Activated gamma-delta T cell (primary cell): ENCODE data around the gene ANKDD1B.

Source experiments
- DNase-seq: peaks from one replicate; lab custom pipeline; 2025; lab: John Stamatoyannopoulos, UW

Gene ANKDD1B

DNA sequence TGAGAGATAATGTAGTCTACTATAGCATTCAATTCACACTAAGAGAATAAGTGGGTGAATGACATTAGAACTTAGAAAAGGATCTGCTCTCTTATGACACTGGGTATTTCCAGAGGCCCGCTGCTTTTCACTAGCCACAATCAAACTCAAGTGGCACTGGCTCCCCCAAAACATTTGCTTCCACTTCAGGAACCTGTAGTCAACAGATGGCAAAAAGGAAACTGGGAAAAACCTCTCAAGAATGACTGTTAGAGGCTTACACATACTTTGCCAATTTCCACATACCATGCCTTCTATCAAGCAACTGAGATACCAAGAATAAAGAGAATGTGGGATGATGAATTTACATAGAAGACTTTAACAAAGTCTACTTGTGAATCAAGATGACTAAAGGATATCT is 94.8 kb downstream of the ANKDD1B start:
- no peak for DNase-seq

- no peak for DNase-seq
These were observed 95.5 kb downstream of the ANKDD1B start for GRCh38 chr5:75706775-75707174.

DNA sequence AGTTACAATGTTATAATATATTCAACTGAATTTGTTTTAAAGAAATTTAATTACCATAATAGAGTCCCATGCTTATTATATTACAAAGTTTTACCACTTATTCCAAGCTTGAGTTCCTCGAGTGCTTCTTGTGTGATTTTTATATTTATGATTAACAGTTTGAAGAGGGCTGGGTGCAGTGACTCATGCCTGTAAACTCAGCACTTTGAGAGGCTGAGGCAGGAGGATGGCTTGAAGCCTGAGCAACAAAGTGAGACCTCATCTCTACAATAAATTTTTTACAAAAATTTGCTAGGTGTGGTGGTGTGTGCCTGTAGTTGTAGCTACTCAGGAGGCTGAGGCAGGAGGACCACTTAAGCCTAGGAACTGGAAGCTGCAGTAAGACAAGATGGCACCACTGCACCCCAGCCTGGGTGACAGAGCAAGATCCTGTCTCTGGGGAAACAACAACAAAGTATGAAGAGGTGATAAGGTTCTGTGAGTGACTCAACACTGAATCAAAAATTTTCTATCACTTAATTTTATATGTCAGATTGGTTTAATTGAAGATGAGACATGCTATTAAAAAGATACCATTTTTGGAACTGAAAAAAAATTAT is 96.8 kb downstream of the ANKDD1B start:
- no peak for DNase-seq

DNA sequence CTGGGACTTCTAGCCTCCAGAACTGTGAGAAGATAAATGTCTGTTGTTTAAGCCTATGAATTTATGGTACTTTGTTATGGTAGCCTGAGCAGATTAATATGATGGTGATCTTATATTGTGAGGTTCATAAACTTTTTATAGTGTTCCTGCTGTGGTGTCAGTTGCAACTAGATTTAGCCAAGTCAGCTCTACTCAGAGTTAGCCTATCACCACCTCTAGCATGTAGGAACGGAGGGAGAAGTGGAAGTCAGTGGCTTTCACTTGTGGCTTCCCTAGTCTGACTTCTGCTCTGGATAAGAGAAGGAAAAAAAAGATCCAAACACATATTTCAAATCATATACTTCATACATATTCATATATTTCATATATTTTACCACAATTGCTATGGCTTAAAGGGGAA is 99.4 kb downstream of the ANKDD1B start:
- no peak for DNase-seq

DNA sequence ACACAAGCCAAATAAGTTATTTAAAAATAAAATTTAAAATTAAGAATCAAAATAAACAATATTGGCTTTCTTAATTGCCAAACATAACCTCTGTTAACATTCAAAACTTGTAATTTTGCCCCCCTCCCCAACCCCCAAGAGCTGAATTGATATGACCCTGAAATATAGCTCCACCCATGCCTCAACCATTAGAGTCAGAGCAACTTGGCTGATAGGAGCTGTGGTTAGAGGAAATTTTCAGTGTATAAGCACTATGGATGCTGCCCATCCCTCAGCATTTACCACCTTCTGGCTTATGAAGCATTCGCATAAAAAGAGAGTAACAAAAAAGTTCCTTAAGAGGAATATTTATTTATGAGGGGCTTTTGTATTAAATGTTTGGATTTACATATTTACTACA is 99.9 kb downstream of the ANKDD1B start:
- DNase-seq, result no peak

- no peak for DNase-seq
These were observed 100.8 kb downstream of the ANKDD1B start for GRCh38 chr5:75712091-75712490.

DNA sequence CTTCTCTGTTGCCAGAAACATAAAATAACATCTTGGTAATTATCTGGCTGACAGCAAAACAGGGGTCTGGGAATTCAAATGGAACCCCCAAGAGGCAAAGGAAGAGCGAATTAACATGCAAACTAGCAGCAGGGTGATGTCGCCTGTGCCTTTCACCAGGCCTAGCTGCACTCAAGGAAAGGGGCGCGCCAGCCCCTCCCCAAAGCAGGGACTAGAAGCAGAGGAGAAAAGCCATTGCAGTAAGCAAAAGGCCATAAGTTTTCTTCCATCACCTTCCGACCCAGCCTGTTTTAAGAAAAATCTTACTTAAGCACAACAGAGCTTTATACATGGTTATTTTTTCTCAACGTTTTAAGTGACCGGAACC is 105.4 kb downstream of the ANKDD1B start:
- DNase-seq, result peak; percentile 0

DNA sequence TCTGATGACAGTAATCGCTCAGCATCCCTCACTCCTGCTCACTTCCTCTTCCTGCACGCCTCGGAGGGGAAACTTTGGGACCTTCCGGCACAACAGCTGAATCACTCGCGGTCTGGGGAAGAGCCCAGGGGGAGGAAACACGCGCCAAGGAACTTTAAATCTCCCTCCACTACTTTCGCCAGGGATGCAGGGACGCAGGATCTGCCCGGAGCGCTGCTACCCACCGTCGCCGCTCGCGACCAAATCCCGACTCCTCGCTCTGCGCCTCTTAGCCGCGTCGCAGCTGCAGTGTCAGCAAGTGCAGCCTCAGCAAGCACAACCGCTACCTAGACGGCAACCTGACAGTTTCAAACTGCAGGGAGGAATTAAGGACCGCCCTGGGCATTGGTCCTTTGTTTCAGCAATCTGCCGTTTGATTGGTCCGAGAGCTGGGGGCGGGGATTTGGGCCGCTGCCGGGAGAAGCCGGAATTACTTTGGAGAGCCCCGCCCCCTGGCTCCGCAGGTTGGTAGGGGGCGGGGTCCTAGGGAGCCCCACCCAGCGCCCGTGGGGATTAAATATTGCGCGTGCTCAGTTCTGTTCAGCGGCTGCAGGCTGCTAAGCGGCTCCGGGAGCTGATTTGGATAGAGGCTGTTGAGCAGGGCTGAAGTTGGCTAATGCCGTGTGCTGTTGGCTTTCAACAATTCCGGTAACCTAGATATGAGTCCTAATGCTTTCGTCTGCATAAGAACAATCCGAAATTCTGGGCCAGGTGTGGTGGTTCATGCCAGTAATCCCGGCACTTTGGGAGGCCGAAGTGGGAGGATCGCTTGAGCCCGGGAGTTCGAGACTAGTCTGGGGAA is 106.0 kb downstream of the ANKDD1B start, which contains the start of gene POC5:
Gene POC5 (minus strand): TSS at position 356 of the 841 bp plus-strand sequence. CDS start 4,500 bp downstream, outside the sequence.
- DNase-seq, result peak; percentile 68

DNA sequence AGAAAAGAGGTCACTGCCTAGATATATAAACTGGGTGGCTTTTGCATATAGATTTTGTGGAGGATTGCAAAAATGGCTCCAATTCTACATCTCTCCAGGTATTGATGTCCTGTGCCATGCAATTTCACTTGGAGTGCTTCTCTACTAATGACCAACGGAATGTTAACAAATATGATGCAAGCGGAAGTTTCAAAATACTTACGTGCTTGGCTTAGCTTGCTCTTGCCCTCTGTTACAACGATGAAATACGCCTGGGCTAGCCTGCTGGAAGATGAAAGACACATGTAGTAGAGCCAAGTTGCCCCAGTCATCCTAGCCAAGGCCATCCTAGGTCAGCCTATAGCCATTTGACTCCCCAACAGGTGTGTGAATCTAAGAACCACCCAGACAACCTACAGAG is 109.6 kb downstream of the ANKDD1B start:
- DNase-seq, result no peak
